HepG2 (cell line): Measurements from ENCODE around the gene TET2. TPM values are rescaled to one million over a fixed set of nuclear protein-coding genes. Genes with fewer than 3 reads are reported as not detected.

Experiments used
- ATAC-seq: fragments of 200-7000 bp; cut with Tn5 transposase; 3 replicates; pipeline ENCODE4 v1.9.1; 2020; ENCODE audit warnings: mild to moderate bottlenecking, moderate library complexity
- BruUV-seq: library from RNA; stranded (reverse); fragments of 400-500 nt; replicated peaks from 2 replicates; lab custom pipeline; 2021; lab: Mats Ljungman, UMichigan
- CTCF ChIA-PET: fragments of 300-600 bp; formaldehyde crosslinking; extraction: SDS; loops from one replicate; lab custom pipeline; 2021; ENCODE audit warnings: low total read pairs, inconsistent platforms, low intra/inter-chr PET ratio; lab: Yijun Ruan, JAX
- POLR2A ChIA-PET: fragments of 350-600 bp; sonication (Branson Sonifier 250); formaldehyde crosslinking; loops from one replicate; lab custom pipeline; 2020; ENCODE audit warnings: antibody characterized with exemption, inconsistent platforms; lab: Yijun Ruan, JAX
- DNase-seq: peaks from one replicate; pipeline ENCODE4 v3.0.0-alpha.2; 2015; ENCODE audit warnings: low spot score
- FAIRE-seq: peaks from 3 replicates; lab custom pipeline; 2011; peaks lifted over from hg19 to GRCh38; lab: Jason Lieb, UNC
- H2AFZ ChIP-seq: one replicate; pipeline ENCODE4 v1.6.1; 2011; ENCODE audit warnings: low read length, inconsistent platforms
- H3K27ac ChIP-seq: fragments of 300-600 bp; 3 replicates; pipeline ENCODE4 v1.8.0; 2011; ENCODE audit warnings: mixed run types, mild to moderate bottlenecking, mixed read lengths, low read length, inconsistent platforms; ENCODE audit not compliant: insufficient read depth; ENCODE audit errors: extremely low read length
- H3K27me3 ChIP-seq, 2 experiments: fragments of 200-600 bp in 1 of 2; 2 replicates in 1 of 2; 3 replicates in 1 of 2; pipeline versions ENCODE4 v1.6.0 to v1.8.0; 2011; ENCODE audit warnings: low read length in 2 of 2, mild to moderate bottlenecking in 2 of 2, moderate library complexity in 2 of 2, inconsistent platforms in 1 of 2; ENCODE audit not compliant: insufficient read depth in 2 of 2, control insufficient read depth in 1 of 2
- H3K36me3 ChIP-seq, 2 experiments: fragments of 200-600 bp in 1 of 2; replicated peaks in 1 of 2; 2 replicates in 1 of 2; 3 replicates in 1 of 2; pipeline versions ENCODE4 v1.5.1 to v1.8.0; 2011; ENCODE audit warnings: low read length in 2 of 2, inconsistent platforms in 1 of 2; ENCODE audit not compliant: insufficient read depth in 2 of 2, control insufficient read depth in 1 of 2
- H3K4me1 ChIP-seq: 2 replicates; pipeline ENCODE4 v1.5.1; 2012; ENCODE audit warnings: low read length, inconsistent platforms; ENCODE audit not compliant: insufficient read depth
- H3K4me2 ChIP-seq: 2 replicates; pipeline ENCODE4 v1.6.0; 2011; ENCODE audit warnings: low read depth, low read length, inconsistent platforms
- H3K4me3 ChIP-seq, 3 experiments: fragments of 200-600 bp in 1 of 3; sonication (generic), shearing (Covaris generic) in 1 of 3; replicated peaks in 1 of 3; 2 replicates each; pipeline ENCODE4 v1.5.1; 2011 to 2016; ENCODE audit warnings: low read length in 3 of 3, inconsistent platforms in 2 of 3, low read depth in 2 of 3, mild to moderate bottlenecking in 2 of 3, control low read depth in 1 of 3, mixed read lengths in 1 of 3; ENCODE audit not compliant: insufficient read depth in 1 of 3
- H3K79me2 ChIP-seq: one replicate; pipeline ENCODE4 v1.6.1; 2011; ENCODE audit warnings: low read length, inconsistent platforms; ENCODE audit not compliant: insufficient read depth
- H3K9ac ChIP-seq: 2 replicates; pipeline ENCODE4 v1.6.0; 2011; ENCODE audit warnings: mild to moderate bottlenecking, low read depth, low read length, inconsistent platforms; ENCODE audit not compliant: insufficient read depth
- H3K9me3 ChIP-seq: 2 replicates; pipeline ENCODE4 v1.5.1; 2012; ENCODE audit warnings: mild to moderate bottlenecking, low read length
- H4K20me1 ChIP-seq: 2 replicates; pipeline ENCODE4 v1.6.0; 2011; ENCODE audit warnings: inconsistent platforms, mild to moderate bottlenecking, low read length, moderate library complexity; ENCODE audit not compliant: insufficient read depth
- ARID3A ChIP-seq: IDR thresholded peaks from 2 replicates; pipeline ENCODE4 v1.6.1; 2012; ENCODE audit warnings: low read depth, low read length, improper control_type of control experiment
- CEBPG ChIP-seq: IDR thresholded peaks from 2 replicates; pipeline ENCODE4 v1.6.1; 2016
- GABPB1 ChIP-seq: IDR thresholded peaks from 2 replicates; pipeline ENCODE4 v1.6.1; 2016; ENCODE audit warnings: mild to moderate bottlenecking, missing genetic modification reagents, moderate library complexity, missing compliant biosample characterization
- HMGXB4 ChIP-seq, 2 experiments: sonication (generic) in 1 of 2; formaldehyde crosslinking in 1 of 2; IDR thresholded peaks; 2 replicates each; pipeline versions ENCODE4 v1.4.0 to v1.6.1; 2018 to 2020; ENCODE audit warnings: missing genetic modification reagents in 2 of 2, borderline replicate concordance in 1 of 2, low read depth in 1 of 2, mild to moderate bottlenecking in 1 of 2, missing biosample characterization in 1 of 2
- MAX ChIP-seq: IDR thresholded peaks from 2 replicates; pipeline ENCODE4 v1.6.1; 2012; ENCODE audit warnings: inconsistent platforms
- PATZ1 ChIP-seq: sonication (generic); formaldehyde crosslinking; IDR thresholded peaks from 2 replicates; pipeline ENCODE4 v1.4.0; 2020; ENCODE audit warnings: missing genetic modification reagents
- SCMH1 ChIP-seq: sonication (generic); formaldehyde crosslinking; IDR thresholded peaks from 2 replicates; pipeline ENCODE4 v1.9.0; 2021; ENCODE audit warnings: missing genetic modification reagents, mild to moderate bottlenecking, borderline replicate concordance
- STAG1 ChIP-seq: sonication (generic); formaldehyde crosslinking; IDR thresholded peaks from 2 replicates; pipeline ENCODE4 v1.4.0; 2020; ENCODE audit warnings: missing genetic modification reagents
- XRCC5 ChIP-seq: fragments of 200-400 bp; formaldehyde crosslinking; optimal IDR thresholded peaks from 2 replicates; pipeline ENCODE3; 2017; ENCODE audit warnings: mild to moderate bottlenecking, low read length
- ZNF7 ChIP-seq: IDR thresholded peaks from 2 replicates; pipeline ENCODE4 v1.6.1; 2016; ENCODE audit warnings: missing biosample characterization, missing genetic modification reagents
- WGBS: methylation state at CpG from one replicate; pipeline ENCODE4 v1.1.6; 2017; ENCODE audit warnings: low lambda C conversion rate; 5-methylcytosine and 5-hydroxymethylcytosine counted together
- in situ Hi-C: cut with HindIII; loops from 2 replicates; pipeline ENCODE4 v1.10.0; 2017; ENCODE audit warnings: low pct_unique_long_range_greater_than_20kb; ENCODE audit not compliant: extremely low pct_ligation_motif_present
- intact Hi-C: fragments of 100-400 bp; cut with micrococcal nuclease; formaldehyde crosslinking; loops from one replicate; pipeline ENCODE4 v1.10.0; 2022; ENCODE audit not compliant: unreplicated experiment
- polyA plus RNA-seq, 8 experiments: library from polyadenylated mRNA; depleted of rRNA in 3 of 8; stranded (reverse) in 7 of 8; unstranded in 1 of 8; fragments of >200 nt; fragmentation: Illumina TruSeq in 4 of 8; extraction: Trizol in 4 of 8; gene quantifications; 2 replicates each; pipeline versions ENCODE4 v1.2.1 to v1.2.3, GENCODE V29; 2011 to 2016; ENCODE audit warnings: low read depth in 4 of 8, missing spikeins in 1 of 8, mixed read lengths in 1 of 8; ENCODE audit not compliant: insufficient read depth in 1 of 8
- total RNA-seq, 5 experiments: library from RNA; depleted of rRNA; stranded (reverse); fragments of >200 nt; fragmentation: Illumina TruSeq; extraction: Trizol; gene quantifications; 2 replicates each; pipeline ENCODE4 v1.2.3, GENCODE V29; 2016; ENCODE audit warnings: low read depth in 1 of 5

Gene TET2
- total and polyA plus RNA-seq, 2 of the 13 experiments (the other 11 are each of a cell fraction or from before 2014, with no cell fraction given) = 4.7 to 4.8 TPM

GRCh38 chr4:105227054-105227453 is 80.4 kb downstream of the TET2 start:
- FAIRE-seq (no peak), ATAC-seq (no peak), DNase-seq (no peak)
- no peak overlapping the region for H2AFZ ChIP-seq
- in situ Hi-C loops (no loop called here), intact Hi-C loops (no loop called here)
- no TSS peak for BruUV-seq
- H3K9ac ChIP-seq = no peak overlapping the region
- no peaks in the 10 kb centered on the region for H3K79me2 ChIP-seq
- H3K36me3 ChIP-seq = no peaks in the 10 kb centered on the region
- POLR2A ChIA-PET = no interaction called here
- CTCF ChIA-PET = no interaction called here
- TF ChIP-seq STAG1 (CRISPR knock-in tag) = no peak
- no peaks in the 10 kb centered on the region for H3K27me3 ChIP-seq
- no peak overlapping the region for H3K4me3 ChIP-seq
- no peak overlapping the region for H3K27ac ChIP-seq
- H3K4me2 ChIP-seq = no peak overlapping the region
- H3K9me3 ChIP-seq = no peaks in the 10 kb centered on the region
- H4K20me1 ChIP-seq = no peaks in the 10 kb centered on the region; the same call in 1 of the 2 replicates
- 100% methylated on average over 1 of the region's 1 CpG for WGBS
- H3K4me1 ChIP-seq = peaks cover 9% of the 10 kb centered on the region; the same call in 1 of the 2 replicates

GRCh38 chr4:105230287-105230686 is 83.6 kb downstream of the TET2 start:
- Histone ChIP-seq H3K9me3 (no peaks in the 10 kb centered on the region), H4K20me1 (no peaks in the 10 kb centered on the region; the same call in 1 of the 2 replicates), H3K4me1 (peaks cover 9% of the 10 kb centered on the region; the same call in 1 of the 2 replicates), H3K36me3 (peaks cover 5 to 10% of the 10 kb centered on the region in 2 experiments; a peak in 3 of 5 replicates), H3K79me2 (no peaks in the 10 kb centered on the region), H3K27ac (no peak overlapping the region), H3K9ac (no peak overlapping the region), H3K4me3 (no peak overlapping the region), H3K27me3 (no peaks in the 10 kb centered on the region), H3K4me2 (no peak overlapping the region), H2AFZ (no peak overlapping the region)
- FAIRE-seq = no peak
- no TSS peak for BruUV-seq
- intact Hi-C loops = no loop called here
- no peak for ATAC-seq
- no peak for DNase-seq
- POLR2A ChIA-PET = no interaction called here
- CTCF ChIA-PET = no interaction called here
- in situ Hi-C loops = no loop called here
- 100% methylated on average over 1 of the region's 1 CpG for WGBS
- TF ChIP-seq CEBPG (CRISPR knock-in tag) = no peak
- no peak for TF ChIP-seq MAX
- TF ChIP-seq ZNF7 (CRISPR knock-in tag) = no peak
- TF ChIP-seq ARID3A = no peak
- TF ChIP-seq PATZ1 (CRISPR knock-in tag) = no peak
- TF ChIP-seq XRCC5 = no peak
- TF ChIP-seq SCMH1 (CRISPR knock-in tag) = no peak
- TF ChIP-seq GABPB1 (CRISPR knock-in tag) = no peak
- TF ChIP-seq HMGXB4 (CRISPR knock-in tag; IDR thresholded peaks at IDR 0.05; ENCODE audit: borderline replicate concordance in 1 of 2, low read depth in 1 of 2) = no peak
